K562 (cell line): ENCODE data around the gene GNAT1. TPM values are rescaled to one million over a fixed set of nuclear protein-coding genes. Genes with fewer than 3 reads are reported as not detected.
A peak's percentile ranks its signal among the peaks of the same experiment; 100 is the strongest.

Experiments used
- BRF1 ChIP-seq: IDR thresholded peaks from 3 replicates; pipeline ENCODE4 v1.6.1; 2011; ENCODE audit warnings: borderline replicate concordance, mild to moderate bottlenecking; ENCODE audit not compliant: insufficient read length; ENCODE audit errors: extremely low read depth
- CCNT2 ChIP-seq: IDR thresholded peaks from 2 replicates; pipeline ENCODE4 v1.6.1; 2011; ENCODE audit warnings: borderline replicate concordance, low read depth, mild to moderate bottlenecking, moderate library complexity, mixed read lengths, low read length; ENCODE audit not compliant: insufficient read length; ENCODE audit errors: extremely low read depth
- CHD4 ChIP-seq: fragments of 200-600 bp; sonication (generic); IDR thresholded peaks from 3 replicates; pipeline ENCODE4 v1.6.1; 2012; ENCODE audit warnings: low read depth, mild to moderate bottlenecking, mixed read lengths, low read length, inconsistent platforms; ENCODE audit not compliant: insufficient read depth, insufficient replicate concordance, poor library complexity, severe bottlenecking
- CTCF ChIP-seq, 3 experiments: IDR thresholded peaks in 2 of 3; conservative IDR thresholded peaks in 1 of 3; 2 replicates each; pipeline ENCODE4 v1.5.1; 2011 to 2012; ENCODE audit warnings: low read length in 3 of 3, mild to moderate bottlenecking in 3 of 3, control low read depth in 2 of 3, improper control_type of control experiment in 1 of 3, inconsistent platforms in 1 of 3, low read depth in 1 of 3, mixed read lengths in 1 of 3, moderate library complexity in 1 of 3; ENCODE audit not compliant: insufficient read depth in 2 of 3
- E4F1 ChIP-seq: fragments of 250-450 bp; sonication (Bioruptor Pico); IDR thresholded peaks from 2 replicates; pipeline ENCODE4 v1.5.0; 2021; ENCODE audit warnings: mild to moderate bottlenecking, borderline replicate concordance
- ELF1 ChIP-seq: fragments of 200-800 bp; sonication (Bioruptor generic); IDR thresholded peaks from 2 replicates; pipeline ENCODE4 v1.6.1; 2016; ENCODE audit warnings: missing genetic modification characterization, missing compliant biosample characterization
- ERF ChIP-seq: fragments of 450-650 bp; formaldehyde crosslinking; IDR thresholded peaks from 2 replicates; pipeline ENCODE4 v1.4.0; 2020; ENCODE audit warnings: mild to moderate bottlenecking, mixed read lengths
- L3MBTL2 ChIP-seq: fragments of 450-650 bp; IDR thresholded peaks from 2 replicates; pipeline ENCODE4 v1.6.1; 2016; ENCODE audit warnings: mild to moderate bottlenecking, moderate library complexity
- RBBP5 ChIP-seq: fragments of 200-600 bp; sonication (generic); IDR thresholded peaks from 2 replicates; pipeline ENCODE4 v1.6.1; 2012; ENCODE audit warnings: borderline replicate concordance, mild to moderate bottlenecking, low read length, control low read depth, inconsistent platforms; ENCODE audit not compliant: insufficient read depth, poor library complexity, severe bottlenecking
- SIN3A ChIP-seq, 2 experiments: fragments of 150-350 bp in 1 of 2; IDR thresholded peaks; 2 replicates each; pipeline ENCODE4 v1.6.1; 2011 to 2016; ENCODE audit warnings: borderline replicate concordance in 2 of 2, low read depth in 2 of 2, low read length in 2 of 2, mild to moderate bottlenecking in 2 of 2, moderate library complexity in 2 of 2; ENCODE audit not compliant: control insufficient read depth in 1 of 2
- SMARCE1 ChIP-seq: fragments of 450-650 bp; IDR thresholded peaks from 2 replicates; pipeline ENCODE4 v1.7.1; 2016; ENCODE audit warnings: mild to moderate bottlenecking
- TSC22D4 ChIP-seq: fragments of 450-650 bp; IDR thresholded peaks from 2 replicates; pipeline ENCODE4 v1.6.1; 2016; ENCODE audit warnings: missing genetic modification characterization, missing biosample characterization, control low read depth
- ZFX ChIP-seq: sonication (generic); formaldehyde crosslinking; IDR thresholded peaks from 2 replicates; pipeline ENCODE4 v1.8.0; 2022; ENCODE audit warnings: mild to moderate bottlenecking, missing genetic modification reagents, moderate library complexity
- ZKSCAN1 ChIP-seq: fragments of 150-350 bp; IDR thresholded peaks from 2 replicates; pipeline ENCODE4 v1.6.1; 2016; ENCODE audit warnings: low read depth, low read length
- ZNF239 ChIP-seq: fragments of 250-450 bp; sonication (Bioruptor Pico); IDR thresholded peaks from 2 replicates; pipeline ENCODE4 v1.4.0; 2020; ENCODE audit warnings: mild to moderate bottlenecking
- ZNF277 ChIP-seq: fragments of 250-450 bp; sonication (Bioruptor Pico); IDR thresholded peaks from 2 replicates; pipeline ENCODE4 v1.8.0; 2022; ENCODE audit warnings: inconsistent platforms, mild to moderate bottlenecking, moderate library complexity, borderline replicate concordance
- ZNF449 ChIP-seq: fragments of 250-450 bp; sonication (Bioruptor Pico); IDR thresholded peaks from 2 replicates; pipeline ENCODE4 v1.8.0; 2022; ENCODE audit warnings: moderate library complexity, mild to moderate bottlenecking, inconsistent platforms
- ZNF57 ChIP-seq: fragments of 450-650 bp; formaldehyde crosslinking; IDR thresholded peaks from 2 replicates; pipeline ENCODE4 v1.4.0; 2020; ENCODE audit warnings: mild to moderate bottlenecking, moderate library complexity
- polyA plus RNA-seq, 8 experiments: library from polyadenylated mRNA; depleted of rRNA in 4 of 8; stranded (reverse) in 5 of 8; unstranded in 3 of 8; fragments of >200 nt; fragmentation: Nextera tagmentation in 2 of 8; fragmentation: Illumina TruSeq in 1 of 8; extraction: Ambion mirVana in 2 of 8; extraction: Trizol in 1 of 8; gene quantifications; 2 replicates each; pipeline versions ENCODE4 v1.2.1 to v1.2.3, GENCODE V29; 2011 to 2014; ENCODE audit warnings: inconsistent platforms in 1 of 8, missing spikeins in 1 of 8
- total RNA-seq, 7 experiments: library from RNA; depleted of rRNA in 6 of 7; stranded (reverse); fragments of >200 nt in 6 of 7; fragmentation: Illumina TruSeq in 2 of 7; extraction: Trizol in 2 of 7; gene quantifications; 2 replicates each; pipeline versions ENCODE4 v1.2.1 to v1.2.3, GENCODE V29; 2011 to 2021; ENCODE audit warnings: low replicate concordance in 1 of 7

The GNAT1 gene
- total and polyA plus RNA-seq, 9 of the 15 experiments (the other 6 are each of a cell fraction or from before 2014, with no cell fraction given) = not detected

- TF ChIP-seq SMARCE1 (peak; percentile 56; the same call in 1 of the 2 replicates), CTCF (IDR thresholded peaks at IDR 0.05 in 2 of 3, conservative IDR thresholded peaks at IDR 0.05 in 1 of 3; ENCODE audit: insufficient read depth in 2 of 3, low read depth in 1 of 3, low read length in 3 of 3) (0 out of 6 replicates have a peak, but pooled peaks of 1 of the 3 experiments have one; percentile 10), L3MBTL2 (peak; percentile 31; the same call in 1 of the 2 replicates), ERF (CRISPR knock-in tag) (no peak), CCNT2 (no peak), ZKSCAN1 (peak; percentile 99), ZFX (CRISPR knock-in tag) (peak; percentile 50), ZNF277 (no peak), E4F1 (CRISPR knock-in tag) (no peak), ZNF57 (CRISPR knock-in tag) (no peak), RBBP5 (peak; percentile 40), SIN3A (IDR thresholded peaks at IDR 0.05; ENCODE audit: borderline replicate concordance in 2 of 2, control insufficient read depth in 1 of 2, low read depth in 2 of 2, low read length in 2 of 2) (no peak), BRF1 (no peak), ELF1 (peak; percentile 48; the same call in 1 of the 2 replicates), TSC22D4 (tag) (no peak), ZNF449 (CRISPR knock-in tag) (no peak), CHD4 (no peak), ZNF239 (CRISPR knock-in tag) (no peak)
Measured at GRCh38 chr3:50242851-50243542, 51.6 kb downstream of the GNAT1 start (continued).
